ENCODE measurements around the gene FOXP1. TPM values are rescaled to one million over a fixed set of nuclear protein-coding genes. Genes with fewer than 3 reads are reported as not detected.

The FOXP1 gene
- polyA plus RNA-seq, 1 experiment = 56.6 TPM

- ChIA-PET CTCF (interaction anchor here (0.6 kb wide), 1 partner anchor 275 kb away, joined by 4 read pairs; no protein-coding TSS in a partner anchor), POLR2A (interaction anchor here (0.6 kb wide), 1 partner anchor 18 kb away, joined by 4 read pairs; no protein-coding TSS in a partner anchor)
- no peak for DNase-seq (ENCODE audit: low read depth, low spot score)
- Histone ChIP-seq H3K27ac (ENCODE audit: low read depth, low read length) (no peak overlapping the region), H3K4me3 (ENCODE audit: low read depth, low read length) (no peak overlapping the region), H3K9me3 (ENCODE audit: control insufficient read depth, insufficient read depth, low read length) (no peaks in the 10 kb centered on the region), H3K27me3 (ENCODE audit: control insufficient read depth, insufficient read depth, low read length) (no peaks in the 10 kb centered on the region)
- TF ChIP-seq CTCF (IDR thresholded peaks at IDR 0.05; ENCODE audit: low read depth, low read length) = no peak
Observed at GRCh38 chr3:71281280-71281679, 302.2 kb downstream of the FOXP1 start.

GRCh38 chr3:71277341-71277740, 306.2 kb downstream of the FOXP1 start:
- no peak for TF ChIP-seq CTCF (IDR thresholded peaks at IDR 0.05; ENCODE audit: low read depth, low read length)
- Histone ChIP-seq H3K9me3 (ENCODE audit: control insufficient read depth, insufficient read depth, low read length) (no peaks in the 10 kb centered on the region), H3K4me3 (ENCODE audit: low read depth, low read length) (no peak overlapping the region), H3K27ac (ENCODE audit: low read depth, low read length) (no peak overlapping the region), H3K27me3 (ENCODE audit: control insufficient read depth, insufficient read depth, low read length) (no peaks in the 10 kb centered on the region)
- CTCF ChIA-PET = no interaction called here
- no peak for DNase-seq (ENCODE audit: low read depth, low spot score)
- POLR2A ChIA-PET = no interaction called here

GRCh38 chr3:71276531-71276930, 307.0 kb downstream of the FOXP1 start:
- CTCF ChIA-PET = interaction anchor here (0.8 kb wide), 1 partner anchor 11 kb away, joined by 3 read pairs; no protein-coding TSS in a partner anchor
- POLR2A ChIA-PET = interaction anchor here (0.6 kb wide), 1 partner anchor 300 kb away, joined by 4 read pairs; no protein-coding TSS in a partner anchor
- Histone ChIP-seq H3K27me3 (ENCODE audit: control insufficient read depth, insufficient read depth, low read length) (no peaks in the 10 kb centered on the region), H3K4me3 (ENCODE audit: low read depth, low read length) (no peak overlapping the region), H3K27ac (ENCODE audit: low read depth, low read length) (no peak overlapping the region), H3K9me3 (ENCODE audit: control insufficient read depth, insufficient read depth, low read length) (no peaks in the 10 kb centered on the region)
- DNase-seq (ENCODE audit: low read depth, low spot score) = no peak
- TF ChIP-seq CTCF (IDR thresholded peaks at IDR 0.05; ENCODE audit: low read depth, low read length) = no peak

- TF ChIP-seq CTCF (IDR thresholded peaks at IDR 0.05; ENCODE audit: low read depth, low read length) = no peak
- ChIA-PET POLR2A (no interaction called here), CTCF (no interaction called here)
- no peak overlapping the region for H3K27ac ChIP-seq (ENCODE audit: low read depth, low read length)
- no peak overlapping the region for H3K4me3 ChIP-seq (ENCODE audit: low read depth, low read length)
- H3K9me3 ChIP-seq (ENCODE audit: control insufficient read depth, insufficient read depth, low read length) = no peaks in the 10 kb centered on the region
- no peak for DNase-seq (ENCODE audit: low read depth, low spot score)
- no peaks in the 10 kb centered on the region for H3K27me3 ChIP-seq (ENCODE audit: control insufficient read depth, insufficient read depth, low read length)
Observed at GRCh38 chr3:71273453-71273852, 310.1 kb downstream of the FOXP1 start.

GRCh38 chr3:71271596-71271995, 311.9 kb downstream of the FOXP1 start:
- ChIA-PET CTCF (interaction anchor here (0.9 kb wide), 1 partner anchor 315 kb away, joined by 3 read pairs; no protein-coding TSS in a partner anchor), POLR2A (no interaction called here)
- H3K4me3 ChIP-seq (ENCODE audit: low read depth, low read length) = no peak overlapping the region
- H3K27ac ChIP-seq (ENCODE audit: low read depth, low read length) = no peak overlapping the region
- DNase-seq (ENCODE audit: low read depth, low spot score) = no peak
- no peaks in the 10 kb centered on the region for H3K27me3 ChIP-seq (ENCODE audit: control insufficient read depth, insufficient read depth, low read length)
- H3K9me3 ChIP-seq (ENCODE audit: control insufficient read depth, insufficient read depth, low read length) = no peaks in the 10 kb centered on the region
- no peak for TF ChIP-seq CTCF (IDR thresholded peaks at IDR 0.05; ENCODE audit: low read depth, low read length)

Data from AG04450 (cell line).